ENCODE measurements around the gene IRX2.

Gene IRX2

GRCh38 chr5:2751592-2752021 is at the start of gene IRX2:
Gene IRX2, minus strand, starts transcription at chr5:2751677. Its CDS starts 264 bp downstream, at chr5:2751413.
- no peak for DNase-seq

- DNase-seq = no peak
Observed at GRCh38 chr5:2800035-2800434, 48.6 kb upstream of the IRX2 start.

GRCh38 chr5:2797981-2798380 is 46.5 kb upstream of the IRX2 start:
- no peak for DNase-seq

- no peak for DNase-seq
Observed at GRCh38 chr5:2797160-2797559, 45.7 kb upstream of the IRX2 start.

- DNase-seq = no peak
Observed at GRCh38 chr5:2783223-2783622, 31.7 kb upstream of the IRX2 start.

- DNase-seq = no peak
Observed at GRCh38 chr5:2782658-2783057, 31.2 kb upstream of the IRX2 start.

- DNase-seq = no peak
Observed at GRCh38 chr5:2780421-2781171, 29.1 kb upstream of the IRX2 start.

GRCh38 chr5:2779459-2779858 is 28.0 kb upstream of the IRX2 start:
- DNase-seq = no peak

GRCh38 chr5:2776337-2777302 is 25.1 kb upstream of the IRX2 start:
- DNase-seq = no peak

- no peak for DNase-seq
Observed at GRCh38 chr5:2773327-2773726, 21.9 kb upstream of the IRX2 start.

GRCh38 chr5:2767089-2767488 is 15.6 kb upstream of the IRX2 start:
- DNase-seq = no peak

- DNase-seq = no peak
Observed at GRCh38 chr5:2764581-2764980, 13.1 kb upstream of the IRX2 start.

GRCh38 chr5:2763533-2763794 is 12.0 kb upstream of the IRX2 start:
- DNase-seq = no peak

- no peak for DNase-seq
Observed at GRCh38 chr5:2762744-2763532, 11.5 kb upstream of the IRX2 start.

- DNase-seq = no peak
Observed at GRCh38 chr5:2761921-2762488, 10.5 kb upstream of the IRX2 start.

GRCh38 chr5:2759696-2760461 is 8.4 kb upstream of the IRX2 start:
- no peak for DNase-seq

GRCh38 chr5:2759091-2759490 is 7.6 kb upstream of the IRX2 start:
- no peak for DNase-seq

GRCh38 chr5:2758632-2759031 is 7.2 kb upstream of the IRX2 start:
- DNase-seq = no peak

- no peak for DNase-seq
Observed at GRCh38 chr5:2757563-2758351, 6.3 kb upstream of the IRX2 start.

GRCh38 chr5:2756211-2757152 is 5.0 kb upstream of the IRX2 start:
- DNase-seq = no peak
